IPS-18a (cell line): ENCODE measurements around the gene ADGRE1.

ENCODE experiments used
- H3K27ac ChIP-seq: one replicate; pipeline ENCODE4 v1.5.1; 2013; ENCODE audit warnings: low read length
- H3K27me3 ChIP-seq: one replicate; pipeline ENCODE4 v1.6.1; 2013; ENCODE audit warnings: mild to moderate bottlenecking, low read length; ENCODE audit not compliant: control insufficient read depth, insufficient read depth
- H3K36me3 ChIP-seq: one replicate; pipeline ENCODE4 v1.6.1; 2013; ENCODE audit warnings: low read depth, low read length; ENCODE audit not compliant: control insufficient read depth
- H3K4me1 ChIP-seq: one replicate; pipeline ENCODE4 v1.6.1; 2013; ENCODE audit warnings: low read depth, low read length; ENCODE audit not compliant: control insufficient read depth
- H3K4me3 ChIP-seq: one replicate; pipeline ENCODE4 v1.5.1; 2013; ENCODE audit warnings: low read length
- H3K9ac ChIP-seq: one replicate; pipeline ENCODE4 v1.6.1; 2013; ENCODE audit warnings: mild to moderate bottlenecking, low read length, moderate library complexity
- H3K9me3 ChIP-seq: one replicate; pipeline ENCODE4 v1.6.1; 2013; ENCODE audit warnings: low read depth, low read length; ENCODE audit not compliant: control insufficient read depth

ADGRE1 gene

GRCh38 chr19:6925801-6926751, 38.7 kb downstream of the ADGRE1 start:
- Histone ChIP-seq H3K9me3 (peaks cover 56% of the 10 kb centered on the region), H3K27me3 (no peaks in the 10 kb centered on the region), H3K4me3 (no peak overlapping the region), H3K27ac (no peak overlapping the region), H3K9ac (no peak overlapping the region), H3K36me3 (no peaks in the 10 kb centered on the region), H3K4me1 (no peaks in the 10 kb centered on the region)

- Histone ChIP-seq H3K4me1 (no peaks in the 10 kb centered on the region), H3K4me3 (no peak overlapping the region), H3K27ac (no peak overlapping the region), H3K27me3 (no peaks in the 10 kb centered on the region), H3K36me3 (no peaks in the 10 kb centered on the region), H3K9me3 (peaks cover 53% of the 10 kb centered on the region), H3K9ac (no peak overlapping the region)
These were observed 42.8 kb downstream of the ADGRE1 start for GRCh38 chr19:6930190-6930589.

- Histone ChIP-seq H3K27me3 (no peaks in the 10 kb centered on the region), H3K9me3 (peaks cover 40% of the 10 kb centered on the region), H3K9ac (no peak overlapping the region), H3K36me3 (no peaks in the 10 kb centered on the region), H3K27ac (no peak overlapping the region), H3K4me3 (no peak overlapping the region), H3K4me1 (no peaks in the 10 kb centered on the region)
These were observed 47.7 kb downstream of the ADGRE1 start for GRCh38 chr19:6935069-6935468.

GRCh38 chr19:6935618-6936017, 48.2 kb downstream of the ADGRE1 start:
- H3K4me1 ChIP-seq: no peaks in the 10 kb centered on the region
- H3K9ac ChIP-seq: no peak overlapping the region
- H3K27me3 ChIP-seq: no peaks in the 10 kb centered on the region
- H3K9me3 ChIP-seq: peaks cover 39% of the 10 kb centered on the region
- no peak overlapping the region for H3K27ac ChIP-seq
- H3K36me3 ChIP-seq: no peaks in the 10 kb centered on the region
- H3K4me3 ChIP-seq: no peak overlapping the region

- Histone ChIP-seq H3K27ac (no peak overlapping the region), H3K9ac (no peak overlapping the region), H3K36me3 (no peaks in the 10 kb centered on the region), H3K4me1 (no peaks in the 10 kb centered on the region), H3K27me3 (no peaks in the 10 kb centered on the region), H3K9me3 (peaks cover 52% of the 10 kb centered on the region), H3K4me3 (no peak overlapping the region)
These were observed 58.4 kb downstream of the ADGRE1 start for GRCh38 chr19:6945733-6946132.

- Histone ChIP-seq H3K9ac (no peak overlapping the region), H3K27ac (no peak overlapping the region), H3K27me3 (no peaks in the 10 kb centered on the region), H3K9me3 (peaks cover 42% of the 10 kb centered on the region), H3K36me3 (no peaks in the 10 kb centered on the region), H3K4me1 (no peaks in the 10 kb centered on the region), H3K4me3 (no peak overlapping the region)
These were observed 60.4 kb downstream of the ADGRE1 start for GRCh38 chr19:6947745-6948144.

- no peak overlapping the region for H3K27ac ChIP-seq
- H3K27me3 ChIP-seq: no peaks in the 10 kb centered on the region
- peaks cover 47% of the 10 kb centered on the region for H3K9me3 ChIP-seq
- no peaks in the 10 kb centered on the region for H3K4me1 ChIP-seq
- H3K36me3 ChIP-seq: no peaks in the 10 kb centered on the region
- H3K4me3 ChIP-seq: no peak overlapping the region
- H3K9ac ChIP-seq: no peak overlapping the region
These were observed 61.5 kb downstream of the ADGRE1 start for GRCh38 chr19:6948884-6949283.

- no peak overlapping the region for H3K27ac ChIP-seq
- no peaks in the 10 kb centered on the region for H3K27me3 ChIP-seq
- H3K4me3 ChIP-seq: no peak overlapping the region
- no peaks in the 10 kb centered on the region for H3K36me3 ChIP-seq
- H3K4me1 ChIP-seq: no peaks in the 10 kb centered on the region
- H3K9ac ChIP-seq: no peak overlapping the region
- H3K9me3 ChIP-seq: peaks cover 63% of the 10 kb centered on the region
These were observed 65.6 kb downstream of the ADGRE1 start for GRCh38 chr19:6952956-6953355.

GRCh38 chr19:6955082-6955481, 67.7 kb downstream of the ADGRE1 start:
- Histone ChIP-seq H3K27me3 (no peaks in the 10 kb centered on the region), H3K27ac (no peak overlapping the region), H3K9me3 (peaks cover 68% of the 10 kb centered on the region), H3K36me3 (no peaks in the 10 kb centered on the region), H3K4me1 (no peaks in the 10 kb centered on the region), H3K9ac (no peak overlapping the region), H3K4me3 (no peak overlapping the region)

GRCh38 chr19:6956573-6956972, 69.2 kb downstream of the ADGRE1 start:
- no peaks in the 10 kb centered on the region for H3K4me1 ChIP-seq
- H3K9me3 ChIP-seq: peaks cover 71% of the 10 kb centered on the region
- no peaks in the 10 kb centered on the region for H3K36me3 ChIP-seq
- H3K4me3 ChIP-seq: no peak overlapping the region
- H3K27me3 ChIP-seq: no peaks in the 10 kb centered on the region
- H3K9ac ChIP-seq: no peak overlapping the region
- H3K27ac ChIP-seq: no peak overlapping the region

- Histone ChIP-seq H3K27ac (no peak overlapping the region), H3K4me1 (no peaks in the 10 kb centered on the region), H3K36me3 (no peaks in the 10 kb centered on the region), H3K9me3 (peaks cover 74% of the 10 kb centered on the region), H3K4me3 (no peak overlapping the region), H3K27me3 (no peaks in the 10 kb centered on the region), H3K9ac (no peak overlapping the region)
These were observed 71.4 kb downstream of the ADGRE1 start for GRCh38 chr19:6958791-6959190.

- Histone ChIP-seq H3K9ac (no peak overlapping the region), H3K36me3 (no peaks in the 10 kb centered on the region), H3K9me3 (peaks cover 55% of the 10 kb centered on the region), H3K4me1 (no peaks in the 10 kb centered on the region), H3K4me3 (no peak overlapping the region), H3K27ac (no peak overlapping the region), H3K27me3 (no peaks in the 10 kb centered on the region)
These were observed 76.0 kb downstream of the ADGRE1 start for GRCh38 chr19:6963244-6963852.
